HepG2 (cell line): ENCODE data around the gene MLLT11. TPM values are rescaled to one million over a fixed set of nuclear protein-coding genes. Genes with fewer than 3 reads are reported as not detected.

Source experiments
- ATF7 ChIP-seq, 2 experiments: fragments of 450-650 bp in 1 of 2; sonication (generic) in 1 of 2; formaldehyde crosslinking in 1 of 2; IDR thresholded peaks; 2 replicates each; pipeline versions ENCODE4 v1.4.0 to v1.6.1; 2016 to 2020; ENCODE audit warnings: antibody characterized with exemption in 1 of 2, mild to moderate bottlenecking in 1 of 2, missing genetic modification reagents in 1 of 2
- GATAD2A ChIP-seq: IDR thresholded peaks from 2 replicates; pipeline ENCODE4 v1.6.1; 2016
- JUN ChIP-seq: sonication (generic); formaldehyde crosslinking; IDR thresholded peaks from 2 replicates; pipeline ENCODE4 v1.4.0; 2020; ENCODE audit warnings: mild to moderate bottlenecking, missing genetic modification reagents
- KDM3A ChIP-seq: IDR thresholded peaks from 2 replicates; pipeline ENCODE4 v1.6.1; 2018; ENCODE audit warnings: low read depth, missing compliant biosample characterization
- MED8 ChIP-seq: sonication (generic); formaldehyde crosslinking; IDR thresholded peaks from 2 replicates; pipeline ENCODE4 v1.8.1; 2023; ENCODE audit warnings: mild to moderate bottlenecking, missing genetic modification reagents; ENCODE audit not compliant: insufficient replicate concordance
- NFIC ChIP-seq: IDR thresholded peaks from 2 replicates; pipeline ENCODE4 v1.6.1; 2012; ENCODE audit warnings: mild to moderate bottlenecking, low read length, inconsistent platforms
- PAF1 ChIP-seq: IDR thresholded peaks from 2 replicates; pipeline ENCODE4 v1.6.1; 2016; ENCODE audit warnings: missing genetic modification reagents, missing compliant biosample characterization
- SIX4 ChIP-seq: sonication (generic); formaldehyde crosslinking; IDR thresholded peaks from 2 replicates; pipeline ENCODE4 v1.4.0; 2020; ENCODE audit warnings: missing genetic modification reagents
- SP1 ChIP-seq, 2 experiments: fragments of 450-650 bp in 1 of 2; sonication (generic) in 1 of 2; formaldehyde crosslinking in 1 of 2; IDR thresholded peaks; 2 replicates each; pipeline versions ENCODE4 v1.4.0 to v1.6.1; 2016 to 2020; ENCODE audit warnings: missing genetic modification reagents in 1 of 2
- ZNF720 ChIP-seq: sonication (generic); formaldehyde crosslinking; IDR thresholded peaks from 2 replicates; pipeline ENCODE4 v1.4.0; 2020; ENCODE audit warnings: missing genetic modification reagents
- ZSCAN31 ChIP-seq: sonication (generic); formaldehyde crosslinking; IDR thresholded peaks from 2 replicates; pipeline ENCODE4 v1.5.0; 2020; ENCODE audit warnings: low read depth, mild to moderate bottlenecking, missing genetic modification reagents
- polyA plus RNA-seq, 8 experiments: library from polyadenylated mRNA; depleted of rRNA in 3 of 8; stranded (reverse) in 7 of 8; unstranded in 1 of 8; fragments of >200 nt; fragmentation: Illumina TruSeq in 4 of 8; extraction: Trizol in 4 of 8; gene quantifications; 2 replicates each; pipeline versions ENCODE4 v1.2.1 to v1.2.3, GENCODE V29; 2011 to 2016; ENCODE audit warnings: low read depth in 4 of 8, missing spikeins in 1 of 8, mixed read lengths in 1 of 8; ENCODE audit not compliant: insufficient read depth in 1 of 8
- total RNA-seq, 5 experiments: library from RNA; depleted of rRNA; stranded (reverse); fragments of >200 nt; fragmentation: Illumina TruSeq; extraction: Trizol; gene quantifications; 2 replicates each; pipeline ENCODE4 v1.2.3, GENCODE V29; 2016; ENCODE audit warnings: low read depth in 1 of 5
- TF ChIP-seq, protein P1 (sequence below): sonication (generic); formaldehyde crosslinking; IDR thresholded peaks from 2 replicates; pipeline ENCODE4 v1.4.0; 2020; ENCODE audit warnings: missing genetic modification reagents
- TF ChIP-seq, protein P2 (sequence below): sonication (generic); formaldehyde crosslinking; IDR thresholded peaks from 2 replicates; pipeline ENCODE4 v1.5.0; 2020; ENCODE audit warnings: missing genetic modification reagents
- TF ChIP-seq, protein P3 (sequence below): sonication (generic); formaldehyde crosslinking; IDR thresholded peaks from 2 replicates; pipeline ENCODE4 v1.4.0; 2020; ENCODE audit warnings: missing genetic modification reagents
- TF ChIP-seq, protein P4 (sequence below): IDR thresholded peaks from 2 replicates; pipeline ENCODE4 v1.6.1; 2016; ENCODE audit warnings: low read depth
- TF ChIP-seq, protein P5 (sequence below): sonication (generic); formaldehyde crosslinking; IDR thresholded peaks from 2 replicates; pipeline ENCODE4 v1.4.0; 2020; ENCODE audit warnings: missing genetic modification reagents
- TF ChIP-seq, protein P6 (sequence below): IDR thresholded peaks from 2 replicates; pipeline ENCODE4 v1.6.1; 2016; ENCODE audit warnings: missing biosample characterization, missing genetic modification reagents, low read depth
- TF ChIP-seq, protein P7 (sequence below): sonication (generic); formaldehyde crosslinking; IDR thresholded peaks from 2 replicates; pipeline ENCODE4 v1.4.0; 2020; ENCODE audit warnings: missing genetic modification reagents
- TF ChIP-seq, protein P8 (sequence below): sonication (generic); formaldehyde crosslinking; conservative IDR thresholded peaks from 2 replicates; pipeline ENCODE4 v1.8.0; 2022; ENCODE audit warnings: low read depth, missing genetic modification reagents

Gene MLLT11
- total and polyA plus RNA-seq, 2 of the 13 experiments (the other 11 are each of a cell fraction or from before 2014, with no cell fraction given): 0.21 to 0.22 TPM

DNA sequence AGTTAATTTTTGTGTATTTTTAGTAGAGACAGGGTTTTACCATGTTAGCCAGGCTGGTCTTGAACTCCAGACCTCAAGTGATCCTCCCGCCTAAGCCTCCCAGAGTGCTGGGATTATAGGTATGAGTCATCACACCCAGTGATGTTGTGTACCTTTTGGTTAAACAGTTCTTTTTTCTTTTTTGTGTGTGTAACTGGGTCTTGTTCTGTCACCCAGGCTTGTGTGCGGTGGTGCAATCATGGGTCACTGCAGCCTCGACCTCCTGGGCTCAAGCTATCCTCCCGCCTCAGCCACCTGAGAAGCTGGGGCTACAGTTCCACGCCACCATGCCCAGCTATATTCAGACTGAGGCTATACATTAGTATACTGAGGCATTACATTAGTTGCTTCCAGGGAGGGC is 48.1 kb downstream of the MLLT11 start (continued):
- TF ChIP-seq, protein P1, sequence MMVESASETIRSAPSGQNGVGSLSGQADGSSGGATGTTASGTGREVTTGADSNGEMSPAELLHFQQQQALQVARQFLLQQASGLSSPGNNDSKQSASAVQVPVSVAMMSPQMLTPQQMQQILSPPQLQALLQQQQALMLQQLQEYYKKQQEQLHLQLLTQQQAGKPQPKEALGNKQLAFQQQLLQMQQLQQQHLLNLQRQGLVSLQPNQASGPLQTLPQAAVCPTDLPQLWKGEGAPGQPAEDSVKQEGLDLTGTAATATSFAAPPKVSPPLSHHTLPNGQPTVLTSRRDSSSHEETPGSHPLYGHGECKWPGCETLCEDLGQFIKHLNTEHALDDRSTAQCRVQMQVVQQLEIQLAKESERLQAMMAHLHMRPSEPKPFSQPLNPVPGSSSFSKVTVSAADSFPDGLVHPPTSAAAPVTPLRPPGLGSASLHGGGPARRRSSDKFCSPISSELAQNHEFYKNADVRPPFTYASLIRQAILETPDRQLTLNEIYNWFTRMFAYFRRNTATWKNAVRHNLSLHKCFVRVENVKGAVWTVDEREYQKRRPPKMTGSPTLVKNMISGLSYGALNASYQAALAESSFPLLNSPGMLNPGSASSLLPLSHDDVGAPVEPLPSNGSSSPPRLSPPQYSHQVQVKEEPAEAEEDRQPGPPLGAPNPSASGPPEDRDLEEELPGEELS: peak; percentile 31; the same call in 1 of the 2 replicates
- TF ChIP-seq MED8 (CRISPR knock-in tag) (no peak), ATF7 (IDR thresholded peaks at IDR 0.05) (no peak), ATF7 (CRISPR knock-in tag; IDR thresholded peaks at IDR 0.05) (no peak), SIX4 (no peak), KDM3A (CRISPR knock-in tag) (peak; percentile 45; the same call in 1 of the 2 replicates), SP1 (IDR thresholded peaks at IDR 0.05) (no peak), SP1 (CRISPR knock-in tag; IDR thresholded peaks at IDR 0.05) (no peak), PAF1 (no peak), JUN (peak; percentile 57; the same call in 1 of the 2 replicates), ZSCAN31 (CRISPR knock-in tag) (no peak), NFIC (no peak), GATAD2A (peak; percentile 68), ZNF720 (CRISPR knock-in tag) (no peak)
- TF ChIP-seq, protein P2, sequence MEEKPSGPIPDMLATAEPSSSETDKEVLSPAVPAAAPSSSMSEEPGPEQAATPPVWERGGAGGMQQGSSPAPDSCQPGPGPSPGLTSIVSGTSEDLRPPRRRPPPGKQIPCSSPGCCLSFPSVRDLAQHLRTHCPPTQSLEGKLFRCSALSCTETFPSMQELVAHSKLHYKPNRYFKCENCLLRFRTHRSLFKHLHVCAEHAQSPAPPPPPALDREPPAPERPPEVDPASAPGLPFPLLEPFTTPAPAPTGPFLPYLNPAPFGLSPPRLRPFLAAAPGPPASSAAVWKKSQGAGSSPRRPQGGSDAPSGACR (CRISPR knock-in tag): no peak
- TF ChIP-seq, protein P3, sequence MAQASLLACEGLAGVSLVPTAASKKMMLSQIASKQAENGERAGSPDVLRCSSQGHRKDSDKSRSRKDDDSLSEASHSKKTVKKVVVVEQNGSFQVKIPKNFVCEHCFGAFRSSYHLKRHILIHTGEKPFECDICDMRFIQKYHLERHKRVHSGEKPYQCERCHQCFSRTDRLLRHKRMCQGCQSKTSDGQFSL (CRISPR knock-in tag): no peak
- TF ChIP-seq, protein P4, sequence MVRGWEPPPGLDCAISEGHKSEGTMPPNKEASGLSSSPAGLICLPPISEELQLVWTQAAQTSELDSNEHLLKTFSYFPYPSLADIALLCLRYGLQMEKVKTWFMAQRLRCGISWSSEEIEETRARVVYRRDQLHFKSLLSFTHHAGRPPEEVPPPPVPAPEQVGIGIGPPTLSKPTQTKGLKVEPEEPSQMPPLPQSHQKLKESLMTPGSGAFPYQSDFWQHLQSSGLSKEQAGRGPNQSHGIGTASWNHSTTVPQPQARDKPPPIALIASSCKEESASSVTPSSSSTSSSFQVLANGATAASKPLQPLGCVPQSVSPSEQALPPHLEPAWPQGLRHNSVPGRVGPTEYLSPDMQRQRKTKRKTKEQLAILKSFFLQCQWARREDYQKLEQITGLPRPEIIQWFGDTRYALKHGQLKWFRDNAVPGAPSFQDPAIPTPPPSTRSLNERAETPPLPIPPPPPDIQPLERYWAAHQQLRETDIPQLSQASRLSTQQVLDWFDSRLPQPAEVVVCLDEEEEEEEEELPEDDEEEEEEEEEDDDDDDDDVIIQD: 0 out of 2 replicates have a peak, but pooled peaks have one; percentile 29
- TF ChIP-seq, protein P5, sequence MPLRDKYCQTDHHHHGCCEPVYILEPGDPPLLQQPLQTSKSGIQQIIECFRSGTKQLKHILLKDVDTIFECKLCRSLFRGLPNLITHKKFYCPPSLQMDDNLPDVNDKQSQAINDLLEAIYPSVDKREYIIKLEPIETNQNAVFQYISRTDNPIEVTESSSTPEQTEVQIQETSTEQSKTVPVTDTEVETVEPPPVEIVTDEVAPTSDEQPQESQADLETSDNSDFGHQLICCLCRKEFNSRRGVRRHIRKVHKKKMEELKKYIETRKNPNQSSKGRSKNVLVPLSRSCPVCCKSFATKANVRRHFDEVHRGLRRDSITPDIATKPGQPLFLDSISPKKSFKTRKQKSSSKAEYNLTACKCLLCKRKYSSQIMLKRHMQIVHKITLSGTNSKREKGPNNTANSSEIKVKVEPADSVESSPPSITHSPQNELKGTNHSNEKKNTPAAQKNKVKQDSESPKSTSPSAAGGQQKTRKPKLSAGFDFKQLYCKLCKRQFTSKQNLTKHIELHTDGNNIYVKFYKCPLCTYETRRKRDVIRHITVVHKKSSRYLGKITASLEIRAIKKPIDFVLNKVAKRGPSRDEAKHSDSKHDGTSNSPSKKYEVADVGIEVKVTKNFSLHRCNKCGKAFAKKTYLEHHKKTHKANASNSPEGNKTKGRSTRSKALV (CRISPR knock-in tag): no peak
- TF ChIP-seq, protein P6, sequence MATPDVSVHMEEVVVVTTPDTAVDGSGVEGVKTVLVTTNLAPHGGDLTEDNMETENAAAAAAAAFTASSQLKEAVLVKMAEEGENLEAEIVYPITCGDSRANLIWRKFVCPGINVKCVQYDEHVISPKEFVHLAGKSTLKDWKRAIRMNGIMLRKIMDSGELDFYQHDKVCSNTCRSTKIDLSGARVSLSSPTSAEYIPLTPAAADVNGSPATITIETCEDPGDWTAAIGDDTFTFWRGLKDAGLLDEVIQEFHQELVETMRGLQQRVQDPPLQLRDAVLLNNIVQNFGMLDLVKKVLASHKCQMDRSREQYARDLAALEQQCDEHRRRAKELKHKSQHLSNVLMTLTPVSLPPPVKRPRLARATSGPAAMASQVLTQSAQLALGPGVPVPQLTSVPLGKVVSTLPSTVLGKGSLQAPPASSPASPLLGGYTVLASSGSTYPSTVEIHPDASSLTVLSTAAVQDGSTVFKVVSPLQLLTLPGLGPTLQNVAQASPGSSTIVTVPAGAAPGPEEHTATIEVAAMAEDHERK: no peak
- TF ChIP-seq, protein P7, sequence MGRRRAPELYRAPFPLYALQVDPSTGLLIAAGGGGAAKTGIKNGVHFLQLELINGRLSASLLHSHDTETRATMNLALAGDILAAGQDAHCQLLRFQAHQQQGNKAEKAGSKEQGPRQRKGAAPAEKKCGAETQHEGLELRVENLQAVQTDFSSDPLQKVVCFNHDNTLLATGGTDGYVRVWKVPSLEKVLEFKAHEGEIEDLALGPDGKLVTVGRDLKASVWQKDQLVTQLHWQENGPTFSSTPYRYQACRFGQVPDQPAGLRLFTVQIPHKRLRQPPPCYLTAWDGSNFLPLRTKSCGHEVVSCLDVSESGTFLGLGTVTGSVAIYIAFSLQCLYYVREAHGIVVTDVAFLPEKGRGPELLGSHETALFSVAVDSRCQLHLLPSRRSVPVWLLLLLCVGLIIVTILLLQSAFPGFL (CRISPR knock-in tag): no peak
- TF ChIP-seq, protein P8, sequence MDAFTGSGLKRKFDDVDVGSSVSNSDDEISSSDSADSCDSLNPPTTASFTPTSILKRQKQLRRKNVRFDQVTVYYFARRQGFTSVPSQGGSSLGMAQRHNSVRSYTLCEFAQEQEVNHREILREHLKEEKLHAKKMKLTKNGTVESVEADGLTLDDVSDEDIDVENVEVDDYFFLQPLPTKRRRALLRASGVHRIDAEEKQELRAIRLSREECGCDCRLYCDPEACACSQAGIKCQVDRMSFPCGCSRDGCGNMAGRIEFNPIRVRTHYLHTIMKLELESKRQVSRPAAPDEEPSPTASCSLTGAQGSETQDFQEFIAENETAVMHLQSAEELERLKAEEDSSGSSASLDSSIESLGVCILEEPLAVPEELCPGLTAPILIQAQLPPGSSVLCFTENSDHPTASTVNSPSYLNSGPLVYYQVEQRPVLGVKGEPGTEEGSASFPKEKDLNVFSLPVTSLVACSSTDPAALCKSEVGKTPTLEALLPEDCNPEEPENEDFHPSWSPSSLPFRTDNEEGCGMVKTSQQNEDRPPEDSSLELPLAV (CRISPR knock-in tag): no peak
